ENCODE measurements around the gene CD248.

GRCh38 chr11:66322732-66323427 is 6.0 kb upstream of the CD248 start:
- no peak for TF ChIP-seq POLR2AphosphoS2 (conservative IDR thresholded peaks at IDR 0.05; ENCODE audit: low read length)
- TF ChIP-seq CTCF (IDR thresholded peaks at IDR 0.05), result no peak
- no peak for TF ChIP-seq NPAS2 (CRISPR knock-in tag; IDR thresholded peaks at IDR 0.05; ENCODE audit: borderline replicate concordance)
- TF ChIP-seq REST (IDR thresholded peaks at IDR 0.05), result no peak
- no peak for TF ChIP-seq PBX3 (IDR thresholded peaks at IDR 0.05)
- no peak for TF ChIP-seq EP300 (IDR thresholded peaks at IDR 0.05)
- TF ChIP-seq HDAC2 (IDR thresholded peaks at IDR 0.05), result no peak
- no peak for TF ChIP-seq MAX (IDR thresholded peaks at IDR 0.05)
- no peak for TF ChIP-seq POLR2A (IDR thresholded peaks at IDR 0.05; ENCODE audit: low read length)
- TF ChIP-seq RAD21 (conservative IDR thresholded peaks at IDR 0.05 in 1 of 2, IDR thresholded peaks at IDR 0.05 in 1 of 2), result no peak
- no peak for TF ChIP-seq RARB (CRISPR knock-in tag; IDR thresholded peaks at IDR 0.05)
- TF ChIP-seq CEBPB (IDR thresholded peaks at IDR 0.05), result no peak
